HG03135 (cell line): ENCODE measurements around the gene TOP1.

Experiments used
- ATAC-seq: cut with Tn5 transposase; IDR thresholded peaks from one replicate; pipeline ENCODE4 v1.9.1; 2021; ENCODE audit warnings: mild to moderate bottlenecking, moderate library complexity; ENCODE audit not compliant: unreplicated experiment

Gene TOP1

DNA sequence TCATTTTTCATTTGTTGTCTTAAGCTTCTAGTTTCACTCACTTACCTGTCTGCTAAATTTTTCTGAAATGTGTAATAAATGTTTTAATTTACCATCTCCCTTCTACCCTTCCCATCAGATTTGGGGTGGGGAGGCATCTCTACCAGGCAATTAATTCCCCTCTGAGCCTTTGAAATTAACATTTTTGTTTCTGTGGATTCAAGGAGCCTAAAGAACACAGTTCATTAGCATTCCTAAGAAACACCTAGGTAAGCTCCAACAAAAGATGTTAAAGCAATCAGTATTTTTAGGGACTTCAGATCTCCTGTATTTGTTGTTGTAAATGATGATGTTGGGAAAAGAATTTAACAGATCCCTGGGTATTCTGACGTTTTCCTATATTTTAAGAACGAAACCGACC lies 6.6 kb downstream of the TOP1 start:
- no peak for ATAC-seq

DNA sequence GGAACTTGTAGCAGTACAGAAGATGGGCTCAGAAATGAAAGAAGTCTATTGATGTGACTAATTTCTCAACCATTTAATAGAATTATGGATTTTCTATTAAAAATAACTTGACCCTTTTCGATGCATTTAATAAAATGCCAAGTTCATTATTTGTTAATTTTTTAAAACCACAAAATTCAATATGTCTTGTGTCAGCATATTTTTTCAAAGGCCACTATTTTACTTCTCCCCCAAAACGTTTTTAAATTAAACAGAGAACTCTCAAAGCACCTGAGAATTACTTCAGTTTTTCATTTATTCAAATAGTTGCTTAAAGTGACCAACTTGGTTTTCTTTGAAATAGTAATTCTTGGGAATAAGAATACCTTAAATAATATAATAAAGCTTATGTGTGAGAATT lies 8.6 kb downstream of the TOP1 start:
- no peak for ATAC-seq

- no peak for ATAC-seq
Measured at GRCh38 chr20:41038149-41038877, 9.7 kb downstream of the TOP1 start.

DNA sequence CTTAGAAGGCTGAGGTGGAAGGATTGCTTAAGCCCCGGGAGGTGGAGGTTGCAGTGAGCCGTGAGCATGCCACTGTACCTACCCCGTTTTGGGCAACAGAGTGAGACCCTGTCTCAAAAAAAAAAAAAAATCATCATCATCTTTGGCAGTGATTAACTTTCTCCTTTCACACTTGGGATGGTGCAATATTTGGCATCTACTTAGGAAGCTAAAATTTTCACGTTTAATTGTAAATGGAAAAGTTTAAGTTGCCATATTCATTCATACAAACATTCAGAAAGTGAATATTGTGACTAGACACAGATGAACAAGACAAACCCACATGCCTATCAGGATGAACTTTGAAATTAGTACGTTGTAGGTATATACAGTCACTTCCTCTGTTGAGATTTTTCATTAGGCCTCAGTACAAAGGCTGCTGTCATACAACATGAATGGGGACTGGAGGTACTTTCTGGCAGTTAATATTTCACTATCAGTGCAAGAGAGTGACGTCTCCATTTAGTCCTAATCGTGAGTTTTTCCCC lies 10.3 kb downstream of the TOP1 start:
- ATAC-seq, result no peak

DNA sequence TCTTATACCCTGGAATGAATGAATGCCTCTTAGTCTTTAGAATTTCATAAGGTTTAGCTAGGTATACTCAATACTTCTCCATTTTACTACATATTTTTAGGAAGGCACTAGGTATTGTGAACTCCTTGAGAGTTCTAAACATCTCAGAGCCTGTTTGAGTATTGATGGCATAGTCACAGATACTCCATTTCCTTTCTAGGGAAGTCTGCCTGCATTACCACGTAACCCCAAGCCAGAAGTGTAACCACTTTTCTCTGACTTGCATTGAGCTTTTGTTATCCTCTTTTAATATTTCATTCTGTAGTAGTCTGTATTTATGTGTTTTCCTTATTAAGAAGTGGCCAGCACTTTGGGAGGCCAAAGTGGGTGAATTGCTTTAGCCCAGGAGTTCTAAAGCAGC lies 12.2 kb downstream of the TOP1 start:
- ATAC-seq, result no peak

GRCh38 chr20:41041693-41042092 lies 13.1 kb downstream of the TOP1 start:
- no peak for ATAC-seq

DNA sequence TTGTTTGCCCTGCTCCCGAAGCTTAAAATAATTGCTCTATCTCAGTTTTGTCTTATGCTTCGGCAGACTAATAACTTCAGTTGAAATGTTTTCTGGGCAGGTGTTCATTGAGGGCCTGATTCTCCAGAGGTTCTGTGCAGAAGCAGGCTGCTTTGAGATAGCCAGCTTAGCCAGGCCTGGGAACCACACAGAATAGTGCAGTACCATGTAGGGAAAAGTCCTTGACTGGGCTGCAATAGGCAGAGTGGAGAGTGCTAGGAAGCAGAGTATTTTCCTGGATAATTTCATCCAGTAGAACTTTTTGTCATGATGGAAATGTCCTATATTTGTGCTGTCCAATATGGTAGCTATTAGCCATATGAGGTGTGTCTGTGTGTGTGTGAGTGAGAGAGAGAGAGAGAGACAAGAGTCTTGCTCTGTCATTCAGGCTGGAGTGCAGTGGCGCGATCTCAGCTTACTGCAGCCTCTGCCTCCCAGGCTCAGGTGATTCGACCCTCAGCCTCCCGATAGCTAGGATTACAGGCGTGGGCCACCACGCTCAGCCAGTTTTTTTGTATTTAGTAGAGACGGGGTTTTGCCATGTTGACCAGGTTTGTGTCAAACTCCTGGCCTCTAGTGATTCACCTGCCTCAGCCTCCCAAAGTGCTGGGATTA lies 15.9 kb downstream of the TOP1 start:
- no peak for ATAC-seq

DNA sequence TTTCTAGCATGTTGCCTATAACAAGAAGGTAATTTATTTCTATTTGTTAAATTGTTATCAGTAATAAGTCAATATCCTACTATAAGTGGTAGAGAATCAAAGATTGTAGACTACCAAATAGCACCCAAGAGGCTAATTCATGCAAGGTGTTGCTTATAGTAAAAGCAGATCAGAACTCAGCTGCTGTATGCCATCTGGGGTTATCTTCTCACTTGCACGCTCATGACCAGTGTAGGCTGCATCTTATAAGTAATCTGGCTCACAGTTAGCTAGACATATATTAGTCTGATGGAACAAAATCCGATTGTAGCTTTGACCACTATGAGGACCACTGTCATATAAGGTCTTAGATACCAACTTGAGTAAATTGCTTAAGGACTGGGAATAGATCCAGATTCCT lies 17.0 kb downstream of the TOP1 start:
- no peak for ATAC-seq

- no peak for ATAC-seq
Measured at GRCh38 chr20:41046716-41047115, 18.1 kb downstream of the TOP1 start.

DNA sequence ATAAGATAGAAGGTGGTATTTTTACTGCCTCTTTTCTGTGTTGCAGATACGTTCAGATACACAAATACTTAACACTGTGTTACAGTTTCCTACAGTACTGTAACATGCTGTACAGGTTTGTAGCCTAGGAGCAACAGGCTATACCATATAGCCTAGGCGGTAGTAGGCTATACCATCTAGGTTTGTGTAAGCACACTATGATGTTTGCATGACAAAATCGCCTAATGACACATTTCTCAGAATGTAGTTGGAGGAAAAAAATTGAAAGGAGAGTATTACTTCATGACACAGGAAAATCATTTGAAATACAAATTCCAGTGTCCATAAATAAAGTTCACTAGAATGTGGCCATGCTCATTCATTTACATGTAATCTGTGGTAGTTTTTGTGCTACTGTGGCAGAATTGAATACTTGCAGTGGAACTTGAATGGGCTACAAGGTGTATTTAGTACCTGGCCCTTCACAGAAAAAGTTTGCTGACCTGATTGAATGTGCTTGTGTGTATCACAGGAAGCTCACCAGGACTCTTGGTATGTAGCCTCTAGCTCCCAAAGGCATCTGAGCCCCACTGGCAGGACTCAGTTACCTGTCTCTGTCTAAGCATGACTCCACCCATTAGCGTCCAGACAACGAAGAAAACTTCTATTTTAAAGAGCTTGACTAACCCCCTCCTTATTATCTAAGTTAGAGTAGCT lies 18.8 kb downstream of the TOP1 start:
- ATAC-seq, result no peak

DNA sequence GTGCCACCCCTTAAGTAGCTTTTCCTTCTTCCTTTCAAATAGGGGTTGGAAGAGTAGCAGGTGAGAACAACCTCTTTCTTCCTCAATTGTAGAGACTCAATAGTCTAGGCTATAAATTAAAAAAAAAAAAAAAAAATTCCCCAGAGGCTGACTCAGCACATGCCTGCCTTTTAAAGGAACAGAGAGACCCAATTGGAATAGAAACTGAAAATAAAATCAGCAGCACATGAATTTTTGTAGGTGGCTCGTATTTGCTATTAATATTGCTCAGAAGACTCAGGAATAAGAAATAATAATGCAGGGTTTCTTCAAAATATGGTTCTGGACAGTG lies 19.3 kb downstream of the TOP1 start:
- no peak for ATAC-seq

DNA sequence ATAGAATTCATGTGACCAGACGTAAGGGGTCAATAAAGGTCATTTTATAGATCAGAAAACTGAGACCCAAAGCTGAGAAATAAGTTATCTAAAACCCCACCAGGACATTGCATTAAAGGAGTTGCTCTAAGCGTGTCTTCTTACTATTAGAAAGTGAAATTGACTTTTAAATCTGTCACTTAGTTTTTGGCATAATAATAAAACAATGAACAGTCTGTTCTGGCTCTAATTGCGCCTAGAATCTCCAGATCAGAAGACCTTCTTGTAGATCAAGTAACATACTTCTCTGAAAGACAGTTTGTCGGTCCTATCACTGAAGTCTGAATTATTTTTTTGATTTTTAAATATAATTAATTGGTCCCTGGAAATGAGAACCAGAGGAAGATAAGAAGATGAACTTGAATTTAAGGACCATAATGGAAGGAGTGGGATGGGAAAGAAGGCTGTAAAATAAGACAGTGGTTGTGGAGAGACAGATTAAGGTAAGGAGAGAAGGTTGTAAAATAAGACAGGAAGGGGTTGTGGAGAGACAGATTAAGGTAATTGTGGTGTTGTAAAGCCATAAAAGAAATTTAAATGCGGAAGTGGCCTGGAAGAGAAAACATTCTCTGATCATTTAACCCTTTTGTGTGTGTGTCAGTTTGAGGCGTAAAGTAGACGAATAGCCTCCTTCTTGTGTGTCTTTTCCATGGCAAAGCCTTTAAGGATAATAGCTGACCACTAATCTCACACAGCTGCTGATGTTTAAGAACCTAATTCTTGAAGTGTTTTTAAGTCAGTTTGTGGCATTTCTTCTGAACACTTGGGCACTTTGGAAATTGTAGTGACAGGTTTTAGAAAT lies 20.1 kb downstream of the TOP1 start:
- no peak for ATAC-seq

- ATAC-seq, result no peak
Measured at GRCh38 chr20:41049451-41049850, 20.8 kb downstream of the TOP1 start.

DNA sequence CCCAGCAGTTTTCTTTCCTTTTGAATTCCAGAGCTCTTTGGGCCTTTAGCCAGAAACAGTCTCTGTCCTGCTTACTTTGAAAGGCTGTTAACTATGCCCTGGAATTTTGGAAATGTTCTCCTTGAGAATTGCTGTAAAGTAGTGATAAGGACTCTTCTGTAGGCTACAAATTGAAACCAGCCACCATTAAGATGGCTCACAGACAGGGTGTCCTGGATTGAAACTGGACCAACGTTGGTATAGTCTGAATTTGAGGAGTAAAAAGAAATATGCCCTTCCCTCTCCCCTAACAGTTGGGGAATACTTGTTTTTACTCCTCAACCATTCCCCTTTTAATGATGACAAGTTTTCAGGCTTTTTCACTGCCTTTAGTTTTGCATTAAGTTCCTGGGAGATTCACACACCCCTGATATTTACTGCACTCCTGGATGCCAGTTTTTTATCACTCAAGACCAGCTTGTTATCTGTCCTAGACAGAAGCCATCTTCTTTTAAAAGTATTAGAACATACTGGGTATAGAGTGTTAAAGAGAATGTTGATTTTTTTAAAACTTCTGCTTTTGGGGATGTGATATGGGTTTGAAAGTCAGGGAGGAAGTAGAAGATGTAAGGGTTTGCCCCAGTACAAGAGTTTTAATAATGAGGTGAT lies 21.9 kb downstream of the TOP1 start:
- no peak for ATAC-seq

GRCh38 chr20:41051009-41051825 lies 22.6 kb downstream of the TOP1 start:
- ATAC-seq, result no peak

- ATAC-seq, result no peak
Measured at GRCh38 chr20:41052742-41053419, 24.3 kb downstream of the TOP1 start.

DNA sequence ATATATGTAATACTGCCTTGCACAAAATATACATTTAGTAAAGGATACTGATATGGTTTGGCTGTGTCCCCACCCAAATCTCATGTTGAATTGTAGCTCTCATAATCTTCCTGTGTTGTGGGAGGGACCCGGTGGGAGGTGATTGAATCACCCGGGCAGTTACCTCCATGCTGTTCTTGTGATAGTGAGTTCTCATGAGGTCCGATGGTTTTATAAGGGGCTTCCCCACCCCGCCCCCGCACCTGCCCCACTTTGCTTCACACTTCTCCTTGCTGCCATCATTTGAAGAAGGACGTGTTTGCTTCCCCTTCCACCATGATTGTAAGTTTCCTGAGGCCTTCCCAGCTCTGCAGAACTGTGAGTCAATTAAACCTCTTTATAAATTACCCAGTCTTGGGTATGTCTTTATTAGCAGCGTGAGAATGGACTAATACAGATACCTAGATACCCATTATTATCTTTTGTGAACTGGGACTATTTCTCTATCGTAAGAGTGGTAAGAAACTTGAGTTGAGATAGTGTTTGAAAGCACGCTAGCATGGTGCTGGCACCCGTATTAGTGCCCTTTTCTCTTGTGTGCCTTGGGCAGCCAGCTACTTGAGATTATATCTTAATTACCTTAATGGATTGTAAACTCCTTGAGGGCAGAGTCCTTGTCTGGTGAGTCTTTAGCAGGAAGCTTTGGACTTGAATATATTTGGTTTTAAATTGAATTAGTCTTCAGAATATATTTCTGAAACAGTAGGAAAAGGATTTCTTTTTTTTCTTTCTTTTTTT lies 25.6 kb downstream of the TOP1 start:
- no peak for ATAC-seq

GRCh38 chr20:41054847-41055230 lies 26.2 kb downstream of the TOP1 start:
- ATAC-seq, result no peak

DNA sequence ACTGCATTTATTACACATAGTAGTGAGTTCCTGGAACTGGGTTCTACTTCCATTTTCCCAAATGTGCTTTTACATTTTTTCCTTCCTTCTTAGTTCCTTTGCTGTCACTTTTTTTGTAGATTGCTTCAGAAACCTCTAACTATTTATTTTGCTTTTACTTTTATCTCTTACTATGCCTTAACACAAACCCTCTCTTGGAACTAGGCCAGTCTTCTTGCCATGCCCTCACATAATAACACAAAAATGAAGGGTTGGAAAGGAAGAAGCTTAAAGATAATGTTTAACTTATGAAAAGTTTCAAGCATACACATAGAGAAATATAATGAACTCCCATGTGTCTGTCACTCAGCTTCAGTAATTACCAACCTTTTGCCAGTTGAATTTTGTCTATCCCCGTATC lies 27.1 kb downstream of the TOP1 start:
- no peak for ATAC-seq
